NCI-H2029 (cell line): ENCODE data around the gene RPS26.

Source experiments
- DNase-seq: peaks from one replicate; lab custom pipeline; 2025; lab: John Stamatoyannopoulos, UW

Gene RPS26

DNA sequence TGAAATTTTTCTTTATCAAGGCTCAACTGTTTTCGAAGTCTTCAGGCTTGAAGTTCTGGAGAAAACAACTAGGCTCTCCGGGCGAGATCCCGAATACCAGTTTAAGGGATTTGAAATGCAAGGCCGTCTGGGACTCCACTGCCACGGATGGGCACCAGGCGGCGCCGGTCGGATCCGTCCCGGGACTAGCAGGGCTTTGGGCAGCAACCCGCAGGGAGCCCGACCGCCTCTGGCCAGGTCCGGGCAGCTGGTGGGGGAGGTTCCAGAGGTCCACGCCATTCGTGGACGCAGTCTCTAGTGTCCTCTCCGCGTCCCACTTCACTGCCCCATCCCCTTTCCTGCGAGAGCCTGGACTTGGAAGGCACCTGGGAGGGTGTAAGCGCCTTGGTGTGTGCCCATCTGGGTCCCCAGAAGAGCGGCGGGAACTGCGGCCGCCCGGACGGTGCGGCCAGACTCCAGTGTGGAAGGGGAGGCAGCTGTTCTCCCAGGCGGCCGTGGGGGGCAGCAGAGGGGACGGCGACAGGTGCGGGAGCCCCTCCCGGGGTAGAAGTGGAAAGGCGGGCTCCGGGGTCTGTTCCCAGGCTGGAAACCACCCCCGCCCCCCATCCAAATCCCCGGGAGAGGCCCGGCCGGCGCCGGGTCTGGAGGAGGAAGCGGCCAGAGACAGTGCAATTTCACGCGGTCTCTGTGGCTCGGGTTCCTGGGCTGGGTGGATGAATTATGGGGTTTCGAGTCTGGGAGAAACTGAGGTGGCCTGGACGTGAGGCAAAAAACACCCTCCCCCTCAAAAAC, 37.4 kb downstream of the RPS26 start:
- peak; percentile 30 for DNase-seq

DNA sequence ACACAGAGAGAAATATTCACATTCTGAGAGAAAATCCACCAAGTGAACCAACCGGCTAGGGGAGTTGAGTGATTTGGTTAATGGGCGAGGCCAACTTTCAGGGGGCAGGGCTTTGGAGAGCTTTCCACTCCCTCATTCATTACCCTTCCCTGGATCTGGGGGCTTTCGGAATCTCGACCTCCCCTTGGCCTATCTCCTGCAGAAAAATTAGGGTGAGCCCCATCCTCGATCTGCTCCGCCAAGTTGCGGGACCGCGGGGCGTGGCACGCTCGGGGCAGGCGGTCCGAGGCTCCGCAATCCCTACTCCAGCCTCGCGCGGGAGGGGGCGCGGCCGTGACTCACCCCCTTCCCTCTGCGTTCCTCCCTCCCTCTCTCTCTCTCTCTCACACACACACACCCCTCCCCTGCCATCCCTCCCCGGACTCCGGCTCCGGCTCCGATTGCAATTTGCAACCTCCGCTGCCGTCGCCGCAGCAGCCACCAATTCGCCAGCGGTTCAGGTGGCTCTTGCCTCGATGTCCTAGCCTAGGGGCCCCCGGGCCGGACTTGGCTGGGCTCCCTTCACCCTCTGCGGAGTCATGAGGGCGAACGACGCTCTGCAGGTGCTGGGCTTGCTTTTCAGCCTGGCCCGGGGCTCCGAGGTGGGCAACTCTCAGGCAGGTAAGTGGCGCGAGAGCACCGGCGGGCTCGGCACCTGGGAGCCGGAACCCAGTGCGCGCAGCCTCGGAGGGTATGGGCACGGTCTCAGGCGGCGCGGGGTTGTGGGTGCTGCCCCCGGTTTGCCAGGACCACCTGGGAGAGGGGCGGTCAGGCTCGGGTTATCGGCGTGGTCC, 38.2 kb downstream of the RPS26 start, which contains the start of gene ERBB3:
TSS of gene ERBB3 (plus strand) at position 443 of the 833 bp plus-strand sequence. CDS start at position 579, 136 bp downstream.
- DNase-seq, result peak; percentile 49

DNA sequence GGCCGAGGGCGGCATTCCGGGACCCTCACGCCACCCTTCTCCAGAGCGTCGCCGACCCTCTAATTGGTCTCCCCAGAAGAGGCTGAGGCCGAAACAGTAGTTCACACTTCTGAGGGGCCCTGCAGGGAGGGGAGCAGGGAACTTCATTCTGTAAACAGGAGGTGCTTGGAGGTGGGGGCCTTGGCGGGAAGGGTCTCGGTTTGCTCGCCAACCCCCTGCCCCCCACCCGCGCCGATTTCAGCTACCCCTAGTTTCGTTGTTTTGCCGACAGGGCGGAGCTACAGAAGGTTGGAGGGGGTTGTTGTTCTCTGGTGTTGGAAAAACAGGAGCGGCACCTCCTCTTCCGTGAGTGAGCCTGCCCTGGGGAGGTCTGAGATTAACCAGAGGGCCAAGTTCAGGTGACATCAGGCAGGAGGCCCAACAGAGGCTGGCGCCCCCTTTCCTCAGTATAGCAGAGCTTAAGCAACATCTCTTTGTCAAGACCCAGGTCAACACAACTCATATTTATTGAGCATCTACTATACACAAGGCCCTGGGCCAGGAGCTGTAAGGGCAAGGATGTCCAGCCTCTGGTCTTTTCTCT, 38.9 kb downstream of the RPS26 start:
- no peak for DNase-seq

DNA sequence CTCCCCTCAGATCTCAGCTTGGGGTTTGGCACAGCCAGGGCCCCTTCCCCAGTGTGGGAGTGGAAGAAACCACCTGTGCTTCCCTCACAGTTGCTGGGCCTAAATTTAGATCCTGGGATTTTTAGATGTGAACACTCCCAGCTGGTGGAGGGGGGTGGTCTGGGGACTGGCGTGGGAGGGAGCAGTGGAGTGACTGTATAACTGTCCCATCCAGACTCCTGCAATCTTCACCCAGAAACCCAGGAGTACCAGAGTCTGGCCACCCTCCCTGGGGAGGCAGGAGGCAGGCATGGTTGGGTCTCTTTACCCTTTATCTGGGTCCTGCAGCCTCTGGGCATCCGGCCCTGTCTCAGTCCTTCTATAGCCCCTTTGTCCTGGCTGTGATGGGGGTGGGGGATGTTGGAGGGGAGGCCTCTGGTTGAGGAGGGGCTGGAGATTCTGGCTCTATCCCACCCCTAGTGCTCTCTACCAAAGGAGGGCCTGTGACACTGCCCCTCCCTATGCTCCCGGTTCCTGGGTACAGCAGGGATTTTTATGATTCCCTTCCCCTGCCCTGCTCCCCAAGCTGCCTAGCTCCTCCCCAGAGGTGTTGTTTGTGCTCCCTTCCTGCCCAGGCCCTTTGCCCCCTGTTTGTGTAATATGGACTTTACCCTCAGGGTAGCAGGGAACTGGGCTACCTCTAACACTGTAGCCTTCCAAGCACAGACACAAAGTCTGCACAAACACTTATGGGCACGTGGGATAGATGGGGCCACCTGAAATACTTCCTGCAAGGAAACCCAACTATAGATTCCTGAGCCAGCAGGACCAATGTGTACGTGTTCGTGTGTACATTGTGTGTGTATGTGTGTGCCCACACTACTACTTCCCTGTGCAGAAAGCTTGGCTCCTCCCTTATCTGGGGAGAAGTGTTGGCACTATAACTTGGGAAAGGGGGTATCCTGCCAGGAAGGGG, 40.0 kb downstream of the RPS26 start:
- no peak for DNase-seq

DNA sequence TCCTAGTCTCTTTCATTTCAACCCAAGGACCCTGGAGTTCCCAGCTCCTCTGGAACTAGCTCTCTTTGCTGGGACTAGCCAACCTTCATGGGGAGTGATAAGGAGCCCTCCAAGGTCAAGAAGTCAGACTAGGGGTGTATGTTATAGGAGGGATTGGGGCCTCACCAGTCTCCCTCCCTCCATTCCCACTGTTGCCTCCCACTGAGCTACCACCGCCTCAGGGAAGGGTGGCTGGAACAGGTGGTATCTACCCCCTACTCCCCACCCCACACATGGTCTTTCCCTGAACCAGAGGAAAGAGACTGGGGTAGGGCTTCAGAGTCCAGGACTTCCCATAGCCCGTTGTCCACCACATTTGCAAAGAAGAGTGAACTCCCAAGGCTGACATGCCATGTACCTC, 40.7 kb downstream of the RPS26 start:
- no peak for DNase-seq

DNA sequence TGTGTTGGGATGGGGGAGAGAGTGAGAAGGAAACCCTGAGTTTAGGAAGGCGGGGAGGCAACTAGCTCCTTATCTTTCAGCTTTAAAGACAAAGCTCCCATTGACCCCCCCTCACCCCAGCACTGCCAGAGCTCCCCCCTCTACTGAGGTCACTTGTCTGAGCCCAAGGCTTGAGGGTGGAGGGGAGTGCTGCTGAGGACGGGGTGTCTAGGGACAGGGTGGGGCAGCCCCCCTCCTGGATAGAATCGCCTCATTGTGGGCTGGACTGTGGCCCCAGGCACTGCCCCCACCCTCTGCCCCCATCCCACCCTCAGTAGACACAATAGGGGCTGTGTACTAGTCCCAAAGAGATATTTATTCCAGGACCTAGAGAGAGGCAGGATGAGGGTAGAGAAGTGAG, 41.2 kb downstream of the RPS26 start:
- no peak for DNase-seq

DNA sequence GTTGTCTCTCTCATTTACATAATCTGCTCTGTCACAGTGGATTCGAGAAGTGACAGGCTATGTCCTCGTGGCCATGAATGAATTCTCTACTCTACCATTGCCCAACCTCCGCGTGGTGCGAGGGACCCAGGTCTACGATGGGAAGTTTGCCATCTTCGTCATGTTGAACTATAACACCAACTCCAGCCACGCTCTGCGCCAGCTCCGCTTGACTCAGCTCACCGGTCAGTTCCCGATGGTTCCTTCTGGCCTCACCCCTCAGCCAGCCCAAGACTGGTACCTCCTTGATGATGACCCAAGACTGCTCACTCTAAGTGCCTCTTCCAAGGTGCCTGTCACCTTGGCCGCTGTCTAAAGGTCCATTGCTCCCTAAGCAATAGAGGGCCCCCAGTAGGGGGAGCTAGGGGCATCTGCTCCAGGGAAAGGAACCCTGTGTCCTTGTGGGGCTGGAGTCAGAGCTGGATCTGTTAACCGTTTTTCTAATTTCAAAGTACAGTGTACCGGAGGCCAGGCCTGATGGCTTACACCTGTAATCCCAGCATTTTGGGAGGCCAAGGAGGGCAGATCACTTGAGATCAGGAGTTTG, 43.3 kb downstream of the RPS26 start:
- no peak for DNase-seq

DNA sequence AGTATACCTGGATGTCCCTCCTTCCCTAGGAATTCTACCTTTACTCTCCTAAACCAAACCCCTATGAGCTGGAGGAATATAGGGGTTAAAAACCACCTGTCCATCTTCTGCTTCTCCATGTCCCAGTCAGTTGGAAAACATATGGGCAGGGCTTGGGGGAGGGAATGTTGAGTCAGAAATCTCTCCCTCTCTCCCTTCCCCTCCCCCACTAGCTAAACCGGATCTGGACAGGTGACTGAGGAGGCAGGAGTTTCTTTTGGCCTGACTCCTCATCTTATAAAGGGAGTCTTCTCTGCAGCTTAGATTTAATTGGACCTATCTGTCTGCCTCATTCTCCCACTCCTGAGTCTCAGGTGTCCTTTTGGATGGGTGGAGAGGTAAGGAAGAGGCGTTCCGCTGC, 44.4 kb downstream of the RPS26 start:
- no peak for DNase-seq

DNA sequence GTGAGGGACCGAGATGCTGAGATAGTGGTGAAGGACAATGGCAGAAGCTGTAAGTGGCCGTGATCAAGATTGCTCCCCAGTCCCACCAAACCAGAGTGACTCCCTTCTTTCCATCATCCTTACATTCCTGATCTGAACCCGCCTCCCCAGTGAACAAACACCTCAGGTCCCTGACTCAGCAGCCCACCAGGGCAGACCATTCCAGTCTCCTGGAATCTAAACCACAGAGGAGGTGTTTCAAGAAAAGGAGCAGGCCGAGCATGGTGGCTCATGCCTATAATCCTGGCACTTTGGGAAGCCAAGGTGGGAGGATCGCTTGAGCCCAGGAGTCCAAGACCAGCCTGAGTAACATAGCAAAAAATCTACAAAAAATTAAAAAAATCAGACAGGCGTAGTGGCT, 44.9 kb downstream of the RPS26 start:
- DNase-seq, result no peak

DNA sequence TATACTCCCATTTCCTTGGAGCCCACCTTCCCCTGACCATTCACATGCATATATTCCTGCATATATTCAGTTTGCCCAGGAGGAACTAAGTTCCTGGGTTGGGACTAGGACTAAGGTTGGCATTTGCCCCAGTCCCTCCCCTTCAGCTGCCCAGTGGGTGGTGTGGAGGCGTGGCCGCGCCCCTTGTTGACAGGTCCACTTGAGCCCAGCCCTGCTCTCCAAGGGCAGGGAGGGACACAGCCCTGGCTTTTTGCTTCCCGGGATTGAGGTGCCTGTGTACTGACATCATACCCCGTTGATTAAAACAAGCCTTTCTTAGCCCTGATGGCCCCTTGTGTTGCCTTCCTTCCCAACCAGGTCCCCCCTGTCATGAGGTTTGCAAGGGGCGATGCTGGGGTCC, 45.5 kb downstream of the RPS26 start:
- DNase-seq, result peak; percentile 84
